H9 (cell line): ENCODE measurements around the gene LCTL. TPM values are rescaled to one million over a fixed set of nuclear protein-coding genes. Genes with fewer than 3 reads are reported as not detected.

Experiments
- DNase-seq: peaks from one replicate; pipeline ENCODE4 v3.0.0-alpha.2; 2017
- H2AFZ ChIP-seq: one replicate; pipeline ENCODE4 v1.6.1; 2013; ENCODE audit warnings: mild to moderate bottlenecking, low read length, control low read depth, moderate library complexity
- H2AK5ac ChIP-seq: 2 replicates; pipeline ENCODE4 v1.6.1; 2013; ENCODE audit warnings: low read length, control low read depth, mixed read lengths; ENCODE audit not compliant: insufficient read length
- H2BK120ac ChIP-seq: one replicate; pipeline ENCODE4 v1.6.1; 2013; ENCODE audit warnings: low read depth, mild to moderate bottlenecking, low read length, control low read depth, inconsistent platforms; ENCODE audit not compliant: poor library complexity, severe bottlenecking
- H2BK12ac ChIP-seq: 2 replicates; pipeline ENCODE4 v1.6.1; 2013; ENCODE audit warnings: low read length, control low read depth, mixed read lengths, low read depth; ENCODE audit not compliant: insufficient read length
- H2BK15ac ChIP-seq: 2 replicates; pipeline ENCODE4 v1.6.1; 2013; ENCODE audit warnings: low read depth, low read length, control low read depth
- H2BK20ac ChIP-seq: one replicate; pipeline ENCODE4 v1.6.1; 2013; ENCODE audit warnings: low read depth, mild to moderate bottlenecking, low read length, control low read depth, inconsistent platforms; ENCODE audit not compliant: poor library complexity, severe bottlenecking
- H2BK5ac ChIP-seq: 2 replicates; pipeline ENCODE4 v1.6.1; 2013; ENCODE audit warnings: low read length, control low read depth, mixed read lengths; ENCODE audit not compliant: insufficient read length
- H3K14ac ChIP-seq: 2 replicates; pipeline ENCODE4 v1.6.1; 2013; ENCODE audit warnings: low read length, control low read depth; ENCODE audit not compliant: insufficient read depth
- H3K18ac ChIP-seq: 2 replicates; pipeline ENCODE4 v1.6.1; 2013; ENCODE audit warnings: low read depth, mild to moderate bottlenecking, mixed read lengths, low read length, control low read depth; ENCODE audit not compliant: insufficient read length
- H3K23ac ChIP-seq: 2 replicates; pipeline ENCODE4 v1.6.1; 2013; ENCODE audit warnings: low read length, control low read depth, mixed read lengths, low read depth; ENCODE audit not compliant: insufficient read length
- H3K23me2 ChIP-seq: 2 replicates; pipeline ENCODE4 v1.6.1; 2013; ENCODE audit warnings: low read depth, mild to moderate bottlenecking, mixed read lengths, low read length, control low read depth; ENCODE audit not compliant: insufficient read length, poor library complexity, severe bottlenecking
- H3K27ac ChIP-seq: 2 replicates; pipeline ENCODE4 v1.5.1; 2013; ENCODE audit warnings: low read length, control low read depth, mixed read lengths, low read depth; ENCODE audit not compliant: insufficient read length
- H3K27me3 ChIP-seq: 2 replicates; pipeline ENCODE4 v1.6.1; 2013; ENCODE audit warnings: low read length, control low read depth, inconsistent platforms; ENCODE audit not compliant: insufficient read depth
- H3K4ac ChIP-seq: 2 replicates; pipeline ENCODE4 v1.6.1; 2013; ENCODE audit warnings: low read depth, mild to moderate bottlenecking, control low read depth, inconsistent platforms, low read length, moderate library complexity
- H3K4me1 ChIP-seq: 2 replicates; pipeline ENCODE4 v1.6.1; 2013; ENCODE audit warnings: low read length, control low read depth, inconsistent platforms; ENCODE audit not compliant: insufficient read depth
- H3K4me2 ChIP-seq: 2 replicates; pipeline ENCODE4 v1.6.1; 2013; ENCODE audit warnings: low read length, control low read depth, mixed read lengths; ENCODE audit not compliant: insufficient read length, insufficient read depth
- H3K56ac ChIP-seq: 2 replicates; pipeline ENCODE4 v1.6.1; 2013; ENCODE audit warnings: low read depth, mild to moderate bottlenecking, mixed read lengths, low read length, control low read depth; ENCODE audit not compliant: insufficient read length
- H3K79me1 ChIP-seq: 2 replicates; pipeline ENCODE4 v1.6.1; 2013; ENCODE audit warnings: low read depth, mild to moderate bottlenecking, moderate library complexity, low read length, control low read depth, inconsistent platforms; ENCODE audit not compliant: insufficient read depth, poor library complexity, severe bottlenecking
- H3K79me2 ChIP-seq: 2 replicates; pipeline ENCODE4 v1.6.1; 2013; ENCODE audit warnings: low read length, control low read depth, inconsistent platforms; ENCODE audit not compliant: insufficient read depth
- H3K9ac ChIP-seq: 2 replicates; pipeline ENCODE4 v1.6.1; 2013; ENCODE audit warnings: low read length, control low read depth, mixed read lengths; ENCODE audit not compliant: insufficient read length; ENCODE audit errors: extremely low read depth
- H3K9me3 ChIP-seq: one replicate; pipeline ENCODE4 v1.6.1; 2013; ENCODE audit warnings: low read depth, low read length, inconsistent platforms; ENCODE audit not compliant: control insufficient read depth
- H3T11ph ChIP-seq: one replicate; pipeline ENCODE4 v1.6.1; 2013; ENCODE audit warnings: mild to moderate bottlenecking, low read length, control low read depth, inconsistent platforms
- H4K20me1 ChIP-seq: one replicate; pipeline ENCODE4 v1.6.1; 2013; ENCODE audit not compliant: control insufficient read depth, insufficient read length, insufficient read depth
- H4K5ac ChIP-seq: 2 replicates; pipeline ENCODE4 v1.6.1; 2013; ENCODE audit warnings: low read depth, mild to moderate bottlenecking, mixed read lengths, low read length, control low read depth; ENCODE audit not compliant: insufficient read length
- H4K8ac ChIP-seq: replicated peaks from 2 replicates; pipeline ENCODE4 v1.6.1; 2013; ENCODE audit warnings: low read length, control low read depth, mixed read lengths, low read depth; ENCODE audit not compliant: insufficient read length
- H4K91ac ChIP-seq: 2 replicates; pipeline ENCODE4 v1.6.1; 2013; ENCODE audit warnings: low read depth, mild to moderate bottlenecking, moderate library complexity, mixed read lengths, low read length, control low read depth; ENCODE audit not compliant: insufficient read length
- H3K27ac Mint-ChIP-seq, 3 experiments: 2 replicates in 2 of 3; 3 replicates in 1 of 3; pipeline ENCODE4 v1.8.0; 2020 to 2021; ENCODE audit warnings: mixed read lengths in 3 of 3, mild to moderate bottlenecking in 1 of 3, moderate library complexity in 1 of 3
- H3K27me3 Mint-ChIP-seq: 2 replicates; pipeline ENCODE4 v1.8.0; 2021; ENCODE audit warnings: low read depth, mild to moderate bottlenecking, moderate library complexity, mixed read lengths
- H3K36me3 Mint-ChIP-seq, 3 experiments: 2 replicates in 2 of 3; 3 replicates in 1 of 3; pipeline ENCODE4 v1.8.0; 2020 to 2021; ENCODE audit warnings: low read depth in 3 of 3, mixed read lengths in 3 of 3; ENCODE audit not compliant: insufficient read depth in 1 of 3
- H3K4me1 Mint-ChIP-seq, 2 experiments: 2 replicates each; pipeline ENCODE4 v1.8.0; 2020; ENCODE audit warnings: mixed read lengths in 2 of 2
- H3K4me3 Mint-ChIP-seq, 2 experiments: 2 replicates in 1 of 2; 3 replicates in 1 of 2; pipeline ENCODE4 v1.8.0; 2020 to 2021; ENCODE audit warnings: mild to moderate bottlenecking in 2 of 2, mixed read lengths in 2 of 2, moderate library complexity in 1 of 2
- H3K9me3 Mint-ChIP-seq, 2 experiments: 2 replicates in 1 of 2; 3 replicates in 1 of 2; pipeline ENCODE4 v1.8.0; 2020; ENCODE audit warnings: mild to moderate bottlenecking in 2 of 2, mixed read lengths in 2 of 2, moderate library complexity in 1 of 2
- CTCF ChIP-seq: fragments of 200-600 bp; sonication (generic); conservative IDR thresholded peaks from 3 replicates; pipeline ENCODE4 v1.8.0; 2021; ENCODE audit warnings: antibody characterized with exemption, mild to moderate bottlenecking
- WGBS: extraction: QIAGEN DNeasy Blood & Tissue Kit; methylation state at CpG from one replicate; pipeline ENCODE4 v1.1.7; 2013; ENCODE audit warnings: missing lambda C conversion rate, low lambda C conversion rate, mixed read lengths; ENCODE audit not compliant: insufficient read length; ENCODE audit errors: extremely low coverage; 5-methylcytosine and 5-hydroxymethylcytosine counted together
- total RNA-seq: library from RNA; stranded (reverse); gene quantifications from 2 replicates; pipeline ENCODE4 v1.2.1, GENCODE V29; 2021

Gene LCTL
- total RNA-seq, 1 experiment from 2014 or later, result 2.3 TPM

- Mint-ChIP-seq H3K27ac (no peak overlapping the region; a peak in 1 of 7 replicates), H3K4me1 (peaks cover 2 to 13% of the 10 kb centered on the region in 2 experiments), H3K9me3 (no peaks in the 10 kb centered on the region), H3K36me3 (no peaks in the 10 kb centered on the region), H3K4me3 (no peak overlapping the region), H3K27me3 (no peaks in the 10 kb centered on the region; the same call in 1 of the 2 replicates)
- DNase-seq, result no peak
- Histone ChIP-seq H3K27ac (no peak overlapping the region), H4K5ac (no peak overlapping the region), H3K23ac (no peak overlapping the region), H3K4me2 (no peak overlapping the region), H3K9ac (no peak overlapping the region), H3K56ac (no peak overlapping the region), H3K4ac (no peak overlapping the region), H3K9me3 (no peaks in the 10 kb centered on the region), H3K23me2 (no peaks in the 10 kb centered on the region), H2AFZ (no peak overlapping the region), H3K27me3 (no peaks in the 10 kb centered on the region), H3K4me1 (no peaks in the 10 kb centered on the region), H4K91ac (no peak overlapping the region), H3K18ac (no peak overlapping the region), H3K14ac (no peak overlapping the region), H4K20me1 (no peaks in the 10 kb centered on the region), H3K79me1 (no peaks in the 10 kb centered on the region), H2BK15ac (no peak overlapping the region), H4K8ac (no peak overlapping the region), H2BK20ac (no peak overlapping the region), H2BK12ac (no peak overlapping the region), H2BK120ac (no peak overlapping the region), H3T11ph (no peak overlapping the region), H2AK5ac (no peak overlapping the region), H3K79me2 (no peaks in the 10 kb centered on the region), H2BK5ac (no peak overlapping the region)
- WGBS, result no CpG with 5 or more reads among the region's 9 CpGs
- TF ChIP-seq CTCF, result no peak
Measured at GRCh38 chr15:66581972-66582537, 16.3 kb upstream of the LCTL start.
